ENCODE measurements around the gene DHRS7.

The DHRS7 gene

GRCh38 chr14:60153991-60154390 is 11.2 kb downstream of the DHRS7 start:
- no peak for DNase-seq (ENCODE audit: low read depth)
- TF ChIP-seq CTCF (conservative IDR thresholded peaks at IDR 0.05; ENCODE audit: control insufficient read depth, insufficient read depth, low read depth, low read length) = no peak
- no peak overlapping the region for H3K4me3 ChIP-seq (ENCODE audit: control insufficient read depth, low read depth, low read length)

- no peak for TF ChIP-seq CTCF (conservative IDR thresholded peaks at IDR 0.05; ENCODE audit: control insufficient read depth, insufficient read depth, low read depth, low read length)
- H3K4me3 ChIP-seq (ENCODE audit: control insufficient read depth, low read depth, low read length) = no peak overlapping the region
- peak; percentile 93 for DNase-seq (ENCODE audit: low read depth)
Observed at GRCh38 chr14:60151715-60152114, 13.5 kb downstream of the DHRS7 start.

- no peak for DNase-seq (ENCODE audit: low read depth)
- no peak for TF ChIP-seq CTCF (conservative IDR thresholded peaks at IDR 0.05; ENCODE audit: control insufficient read depth, insufficient read depth, low read depth, low read length)
- H3K4me3 ChIP-seq (ENCODE audit: control insufficient read depth, low read depth, low read length) = no peak overlapping the region
Observed at GRCh38 chr14:60134702-60135101, 30.5 kb downstream of the DHRS7 start.

- H3K4me3 ChIP-seq (ENCODE audit: control insufficient read depth, low read depth, low read length) = no peak overlapping the region
- TF ChIP-seq CTCF (conservative IDR thresholded peaks at IDR 0.05; ENCODE audit: control insufficient read depth, insufficient read depth, low read depth, low read length) = no peak
- peak; percentile 40 for DNase-seq (ENCODE audit: low read depth)
Observed at GRCh38 chr14:60133487-60133886, 31.7 kb downstream of the DHRS7 start.

GRCh38 chr14:60125918-60126317 is 39.3 kb downstream of the DHRS7 start:
- no peak for DNase-seq (ENCODE audit: low read depth)
- H3K4me3 ChIP-seq (ENCODE audit: control insufficient read depth, low read depth, low read length) = no peak overlapping the region
- TF ChIP-seq CTCF (conservative IDR thresholded peaks at IDR 0.05; ENCODE audit: control insufficient read depth, insufficient read depth, low read depth, low read length) = no peak

- no peak for TF ChIP-seq CTCF (conservative IDR thresholded peaks at IDR 0.05; ENCODE audit: control insufficient read depth, insufficient read depth, low read depth, low read length)
- no peak for DNase-seq (ENCODE audit: low read depth)
Observed at GRCh38 chr14:60116181-60116580, 49.0 kb downstream of the DHRS7 start.

GRCh38 chr14:60114881-60115280 is 50.3 kb downstream of the DHRS7 start:
- TF ChIP-seq CTCF (conservative IDR thresholded peaks at IDR 0.05; ENCODE audit: control insufficient read depth, insufficient read depth, low read depth, low read length) = no peak
- DNase-seq (ENCODE audit: low read depth) = no peak
- no peak overlapping the region for H3K4me3 ChIP-seq (ENCODE audit: control insufficient read depth, low read depth, low read length)

More at GRCh38 chr14:60116181-60116580, 49.0 kb downstream of the DHRS7 start:
- H3K4me3 ChIP-seq (ENCODE audit: control insufficient read depth, low read depth, low read length) = no peak overlapping the region
